ENCODE results near the gene GCNT2.

GRCh38 chr6:10658910-10659698, 138.0 kb downstream of the GCNT2 start:
- TF ChIP-seq ZNF274 (IDR thresholded peaks at IDR 0.05; ENCODE audit: low read depth, low read length) (no peak), YY1 (IDR thresholded peaks at IDR 0.05; ENCODE audit: insufficient read depth, insufficient read length) (no peak)
